Body of pancreas (tissue), 4 donors: ENCODE data around the gene PIK3IP1.

ENCODE experiments used
- POLR2A ChIP-seq, 3 donors: fragments of 450-650 bp; IDR thresholded peaks; one replicate each; pipeline ENCODE4 v1.6.1; 2016; ENCODE audit warnings: antibody characterized with exemption in 3 of 3, mild to moderate bottlenecking in 2 of 3
- TF ChIP-seq, protein P1 (sequence below), 7 experiments: fragments of 450-650 bp in 4 of 7; fragments of 200-600 bp in 3 of 7; sonication (generic) in 3 of 7; IDR thresholded peaks; one replicate each; pipeline ENCODE4 v1.5.1; 2016 to 2019; ENCODE audit warnings: antibody characterized with exemption in 7 of 7

DNA sequence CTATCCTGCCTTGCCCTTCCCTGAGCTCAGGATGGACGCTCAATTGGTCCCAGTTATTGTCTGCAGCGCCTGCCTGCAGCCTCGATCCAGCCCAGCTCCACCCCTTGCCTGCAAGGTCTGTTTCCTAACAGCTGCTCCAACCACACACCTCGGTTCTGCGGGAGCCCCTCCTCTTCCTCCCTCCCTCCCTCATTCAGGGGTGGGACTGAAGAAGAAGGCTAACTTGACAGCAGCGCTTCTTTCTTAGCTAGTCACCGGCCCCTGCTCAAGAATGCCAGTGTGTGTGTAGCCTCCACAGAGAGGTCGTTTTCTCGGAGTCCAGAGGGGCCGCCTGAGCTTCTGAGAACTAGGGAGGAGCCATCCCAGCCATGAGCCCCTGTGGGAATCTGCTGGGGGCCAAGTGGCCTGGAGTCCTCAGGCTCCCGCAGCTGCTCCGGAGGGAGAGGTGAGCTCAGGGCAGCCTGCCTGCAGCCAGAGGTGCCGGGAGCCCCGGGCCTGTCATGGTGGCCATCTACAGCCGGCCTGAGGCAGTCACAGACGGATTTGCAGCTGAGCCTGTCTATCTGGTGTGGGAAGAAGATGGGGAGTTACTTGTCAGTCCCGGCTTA lies 44.0 kb downstream of the PIK3IP1 start:
- TF ChIP-seq, protein P1, sequence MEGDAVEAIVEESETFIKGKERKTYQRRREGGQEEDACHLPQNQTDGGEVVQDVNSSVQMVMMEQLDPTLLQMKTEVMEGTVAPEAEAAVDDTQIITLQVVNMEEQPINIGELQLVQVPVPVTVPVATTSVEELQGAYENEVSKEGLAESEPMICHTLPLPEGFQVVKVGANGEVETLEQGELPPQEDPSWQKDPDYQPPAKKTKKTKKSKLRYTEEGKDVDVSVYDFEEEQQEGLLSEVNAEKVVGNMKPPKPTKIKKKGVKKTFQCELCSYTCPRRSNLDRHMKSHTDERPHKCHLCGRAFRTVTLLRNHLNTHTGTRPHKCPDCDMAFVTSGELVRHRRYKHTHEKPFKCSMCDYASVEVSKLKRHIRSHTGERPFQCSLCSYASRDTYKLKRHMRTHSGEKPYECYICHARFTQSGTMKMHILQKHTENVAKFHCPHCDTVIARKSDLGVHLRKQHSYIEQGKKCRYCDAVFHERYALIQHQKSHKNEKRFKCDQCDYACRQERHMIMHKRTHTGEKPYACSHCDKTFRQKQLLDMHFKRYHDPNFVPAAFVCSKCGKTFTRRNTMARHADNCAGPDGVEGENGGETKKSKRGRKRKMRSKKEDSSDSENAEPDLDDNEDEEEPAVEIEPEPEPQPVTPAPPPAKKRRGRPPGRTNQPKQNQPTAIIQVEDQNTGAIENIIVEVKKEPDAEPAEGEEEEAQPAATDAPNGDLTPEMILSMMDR (IDR thresholded peaks at IDR 0.05): no peak
- peak; percentile 35 to 58 (median 38) for TF ChIP-seq POLR2A (IDR thresholded peaks at IDR 0.05)
